A673 (cell line): ENCODE results near the gene CASZ1.

ENCODE experiments used
- EZH2 ChIP-seq: fragments of 200-600 bp; sonication (generic); IDR thresholded peaks from 2 replicates; pipeline ENCODE4 v1.6.1; 2017; ENCODE audit warnings: borderline replicate concordance, low read depth, mild to moderate bottlenecking, mixed read lengths, antibody characterized with exemption, low read length; ENCODE audit not compliant: poor library complexity, severe bottlenecking
- TF ChIP-seq, protein P1 (sequence below): fragments of 300-800, 200-600 bp; sonication (generic); conservative IDR thresholded peaks from 2 replicates; pipeline ENCODE4 v1.5.1; 2017; ENCODE audit warnings: low read depth, mild to moderate bottlenecking, antibody characterized with exemption, low read length, moderate library complexity, mixed read lengths

DNA sequence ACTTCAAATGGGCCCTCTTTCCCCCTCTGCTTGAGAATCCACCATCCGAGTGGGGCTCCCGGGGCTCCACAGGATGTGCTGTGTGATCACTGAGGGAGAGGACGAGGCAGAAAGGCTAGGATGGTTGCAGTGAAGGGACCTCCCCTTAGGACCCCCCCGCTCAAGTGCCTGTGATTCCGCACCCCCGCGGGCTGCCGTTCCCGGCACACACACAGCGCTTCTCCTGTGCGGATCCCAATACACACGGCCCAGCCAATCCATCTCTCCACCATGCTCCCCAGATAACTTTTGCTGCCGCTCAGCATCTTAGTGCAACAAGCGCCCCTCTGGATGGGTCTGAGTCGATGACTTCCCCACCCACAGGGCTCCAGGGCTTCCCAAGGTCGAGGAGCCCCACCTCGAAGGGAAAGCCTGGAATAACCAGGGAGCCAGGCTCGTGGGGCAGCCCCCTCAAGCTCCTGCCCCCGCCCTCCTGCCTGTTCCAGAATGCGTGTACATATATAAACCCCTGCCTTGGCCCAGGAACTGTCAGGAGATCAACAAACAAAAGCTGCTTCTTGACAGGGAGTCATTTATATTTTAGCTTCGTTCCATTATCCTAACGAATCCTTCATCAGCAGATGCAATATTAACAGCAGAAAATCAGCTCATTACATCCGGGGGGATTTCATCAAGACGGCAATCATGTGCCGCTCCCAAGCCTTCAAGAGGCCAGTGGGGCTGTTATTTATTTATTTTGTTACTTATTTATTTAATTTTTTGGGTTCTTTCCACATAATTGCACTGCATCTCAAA is 83.7 kb downstream of the CASZ1 start:
- TF ChIP-seq, protein P1, sequence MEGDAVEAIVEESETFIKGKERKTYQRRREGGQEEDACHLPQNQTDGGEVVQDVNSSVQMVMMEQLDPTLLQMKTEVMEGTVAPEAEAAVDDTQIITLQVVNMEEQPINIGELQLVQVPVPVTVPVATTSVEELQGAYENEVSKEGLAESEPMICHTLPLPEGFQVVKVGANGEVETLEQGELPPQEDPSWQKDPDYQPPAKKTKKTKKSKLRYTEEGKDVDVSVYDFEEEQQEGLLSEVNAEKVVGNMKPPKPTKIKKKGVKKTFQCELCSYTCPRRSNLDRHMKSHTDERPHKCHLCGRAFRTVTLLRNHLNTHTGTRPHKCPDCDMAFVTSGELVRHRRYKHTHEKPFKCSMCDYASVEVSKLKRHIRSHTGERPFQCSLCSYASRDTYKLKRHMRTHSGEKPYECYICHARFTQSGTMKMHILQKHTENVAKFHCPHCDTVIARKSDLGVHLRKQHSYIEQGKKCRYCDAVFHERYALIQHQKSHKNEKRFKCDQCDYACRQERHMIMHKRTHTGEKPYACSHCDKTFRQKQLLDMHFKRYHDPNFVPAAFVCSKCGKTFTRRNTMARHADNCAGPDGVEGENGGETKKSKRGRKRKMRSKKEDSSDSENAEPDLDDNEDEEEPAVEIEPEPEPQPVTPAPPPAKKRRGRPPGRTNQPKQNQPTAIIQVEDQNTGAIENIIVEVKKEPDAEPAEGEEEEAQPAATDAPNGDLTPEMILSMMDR: no peak
- TF ChIP-seq EZH2: no peak
